SK-N-SH treated with all-trans-retinoic acid at 6 μM for 48 hours (cell line): ENCODE results near the gene KRT7.

ENCODE experiments used
- BACH2 ChIP-seq: fragments of 250-450 bp; sonication (Bioruptor Pico); IDR thresholded peaks from 2 replicates; pipeline ENCODE4 v1.9.0; 2021; ENCODE audit warnings: mild to moderate bottlenecking, borderline replicate concordance
- ISL1 ChIP-seq: fragments of 250-450 bp; sonication (Bioruptor Pico); IDR thresholded peaks from 2 replicates; pipeline ENCODE4 v2.1.2; 2022; ENCODE audit warnings: mild to moderate bottlenecking, moderate library complexity
- OSR1 ChIP-seq: fragments of 250-450 bp; sonication (Bioruptor Pico); IDR thresholded peaks from 2 replicates; pipeline ENCODE4 v1.8.0; 2022; ENCODE audit warnings: moderate library complexity, mild to moderate bottlenecking, inconsistent platforms
- PPARA ChIP-seq: fragments of 250-450 bp; sonication (Bioruptor Pico); IDR thresholded peaks from 2 replicates; pipeline ENCODE4 v1.5.0; 2020; ENCODE audit warnings: mild to moderate bottlenecking, borderline replicate concordance
- RARB ChIP-seq: fragments of 250-450 bp; sonication (Bioruptor Pico); IDR thresholded peaks from 2 replicates; pipeline ENCODE4 v1.8.0; 2021; ENCODE audit warnings: mild to moderate bottlenecking, moderate library complexity
- TCF4 ChIP-seq: fragments of 250-450 bp; sonication (Bioruptor Pico); IDR thresholded peaks from 2 replicates; pipeline ENCODE4 v1.8.0; 2021; ENCODE audit warnings: mild to moderate bottlenecking, moderate library complexity, borderline replicate concordance
- ZFP3 ChIP-seq: fragments of 250-450 bp; sonication (Bioruptor Pico); IDR thresholded peaks from 2 replicates; pipeline ENCODE4 v1.5.0; 2020; ENCODE audit warnings: mild to moderate bottlenecking, moderate library complexity
- ZFP30 ChIP-seq: fragments of 450-650 bp; formaldehyde crosslinking; IDR thresholded peaks from 2 replicates; pipeline ENCODE4 v1.5.0; 2022; ENCODE audit warnings: mild to moderate bottlenecking, moderate library complexity
- ZNF565 ChIP-seq: fragments of 450-650 bp; formaldehyde crosslinking; conservative IDR thresholded peaks from 2 replicates; pipeline ENCODE4 v1.5.0; 2020; ENCODE audit warnings: low read depth, mild to moderate bottlenecking, moderate library complexity
- ZNF70 ChIP-seq: fragments of 450-650 bp; formaldehyde crosslinking; IDR thresholded peaks from 2 replicates; pipeline ENCODE4 v1.5.0; 2020; ENCODE audit warnings: mild to moderate bottlenecking, moderate library complexity
- TF ChIP-seq, protein P1 (sequence below): fragments of 250-450 bp; sonication (Bioruptor Pico); IDR thresholded peaks from 2 replicates; pipeline ENCODE4 v1.5.1; 2021; ENCODE audit warnings: mild to moderate bottlenecking, moderate library complexity
- TF ChIP-seq, protein P2 (sequence below): fragments of 250-450 bp; sonication (Bioruptor Pico); IDR thresholded peaks from 2 replicates; pipeline ENCODE4 v1.8.0; 2020; ENCODE audit warnings: mild to moderate bottlenecking, moderate library complexity, borderline replicate concordance
- TF ChIP-seq, protein P3 (sequence below): fragments of 250-450 bp; sonication (Bioruptor Pico); IDR thresholded peaks from 2 replicates; pipeline ENCODE4 v1.5.0; 2020; ENCODE audit warnings: mild to moderate bottlenecking, moderate library complexity
- TF ChIP-seq, protein P4 (sequence below): fragments of 250-450 bp; sonication (Bioruptor Pico); IDR thresholded peaks from 2 replicates; pipeline ENCODE4 v1.8.0; 2021; ENCODE audit warnings: low read depth, mild to moderate bottlenecking, moderate library complexity, borderline replicate concordance

DNA sequence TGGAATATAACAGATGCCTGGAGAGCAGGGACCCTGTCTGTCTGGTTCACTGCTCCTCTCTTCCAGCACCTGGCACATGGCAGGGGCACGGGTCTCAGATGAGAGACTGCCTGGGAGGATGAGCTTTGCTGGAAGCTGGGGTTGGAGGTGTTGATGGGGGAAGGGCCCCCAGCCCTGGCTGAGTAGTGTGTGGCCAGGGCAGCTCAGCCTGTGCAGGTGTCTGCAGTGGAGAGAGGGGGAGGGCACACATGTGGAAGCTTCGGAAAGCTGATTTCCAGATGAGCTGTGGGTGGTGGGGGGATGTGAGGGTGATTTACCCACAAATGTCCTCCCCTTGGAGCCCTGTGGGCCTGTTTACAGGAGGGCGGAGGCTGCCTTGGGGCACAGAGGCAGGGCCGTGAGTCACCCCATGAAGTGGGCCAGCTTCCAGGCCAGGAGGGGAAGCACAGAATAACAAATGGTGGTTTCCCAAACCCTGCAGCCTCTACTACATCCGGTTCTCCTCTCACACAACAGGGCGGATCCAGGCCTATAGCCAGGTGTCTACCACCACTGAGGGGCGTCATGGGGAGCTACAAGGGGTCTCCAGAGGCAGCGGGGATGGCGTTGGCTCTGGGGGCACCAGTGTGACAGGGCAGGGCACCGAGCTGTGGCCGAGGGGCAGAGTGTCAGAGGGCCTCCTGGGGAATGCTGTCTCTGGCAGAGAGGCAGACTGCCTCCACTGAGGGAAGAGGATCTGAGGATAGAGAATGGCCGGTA is 11.0 kb downstream of the KRT7 start:
- no peak for TF ChIP-seq ZNF70 (CRISPR knock-in tag)
- no peak for TF ChIP-seq ZNF565 (CRISPR knock-in tag)
- peak; percentile 43; the same call in 1 of the 2 replicates for TF ChIP-seq ZFP3 (CRISPR knock-in tag)
- TF ChIP-seq ZFP30 (CRISPR knock-in tag) = no peak
- TF ChIP-seq, protein P1, sequence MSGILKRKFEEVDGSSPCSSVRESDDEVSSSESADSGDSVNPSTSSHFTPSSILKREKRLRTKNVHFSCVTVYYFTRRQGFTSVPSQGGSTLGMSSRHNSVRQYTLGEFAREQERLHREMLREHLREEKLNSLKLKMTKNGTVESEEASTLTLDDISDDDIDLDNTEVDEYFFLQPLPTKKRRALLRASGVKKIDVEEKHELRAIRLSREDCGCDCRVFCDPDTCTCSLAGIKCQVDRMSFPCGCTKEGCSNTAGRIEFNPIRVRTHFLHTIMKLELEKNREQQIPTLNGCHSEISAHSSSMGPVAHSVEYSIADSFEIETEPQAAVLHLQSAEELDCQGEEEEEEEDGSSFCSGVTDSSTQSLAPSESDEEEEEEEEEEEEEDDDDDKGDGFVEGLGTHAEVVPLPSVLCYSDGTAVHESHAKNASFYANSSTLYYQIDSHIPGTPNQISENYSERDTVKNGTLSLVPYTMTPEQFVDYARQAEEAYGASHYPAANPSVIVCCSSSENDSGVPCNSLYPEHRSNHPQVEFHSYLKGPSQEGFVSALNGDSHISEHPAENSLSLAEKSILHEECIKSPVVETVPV (CRISPR knock-in tag) = no peak
- TF ChIP-seq, protein P2, sequence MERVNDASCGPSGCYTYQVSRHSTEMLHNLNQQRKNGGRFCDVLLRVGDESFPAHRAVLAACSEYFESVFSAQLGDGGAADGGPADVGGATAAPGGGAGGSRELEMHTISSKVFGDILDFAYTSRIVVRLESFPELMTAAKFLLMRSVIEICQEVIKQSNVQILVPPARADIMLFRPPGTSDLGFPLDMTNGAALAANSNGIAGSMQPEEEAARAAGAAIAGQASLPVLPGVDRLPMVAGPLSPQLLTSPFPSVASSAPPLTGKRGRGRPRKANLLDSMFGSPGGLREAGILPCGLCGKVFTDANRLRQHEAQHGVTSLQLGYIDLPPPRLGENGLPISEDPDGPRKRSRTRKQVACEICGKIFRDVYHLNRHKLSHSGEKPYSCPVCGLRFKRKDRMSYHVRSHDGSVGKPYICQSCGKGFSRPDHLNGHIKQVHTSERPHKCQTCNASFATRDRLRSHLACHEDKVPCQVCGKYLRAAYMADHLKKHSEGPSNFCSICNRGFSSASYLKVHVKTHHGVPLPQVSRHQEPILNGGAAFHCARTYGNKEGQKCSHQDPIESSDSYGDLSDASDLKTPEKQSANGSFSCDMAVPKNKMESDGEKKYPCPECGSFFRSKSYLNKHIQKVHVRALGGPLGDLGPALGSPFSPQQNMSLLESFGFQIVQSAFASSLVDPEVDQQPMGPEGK (CRISPR knock-in tag) = no peak
- TF ChIP-seq TCF4 (CRISPR knock-in tag) = no peak
- TF ChIP-seq OSR1 = no peak
- no peak for TF ChIP-seq BACH2 (CRISPR knock-in tag)
- TF ChIP-seq, protein P3, sequence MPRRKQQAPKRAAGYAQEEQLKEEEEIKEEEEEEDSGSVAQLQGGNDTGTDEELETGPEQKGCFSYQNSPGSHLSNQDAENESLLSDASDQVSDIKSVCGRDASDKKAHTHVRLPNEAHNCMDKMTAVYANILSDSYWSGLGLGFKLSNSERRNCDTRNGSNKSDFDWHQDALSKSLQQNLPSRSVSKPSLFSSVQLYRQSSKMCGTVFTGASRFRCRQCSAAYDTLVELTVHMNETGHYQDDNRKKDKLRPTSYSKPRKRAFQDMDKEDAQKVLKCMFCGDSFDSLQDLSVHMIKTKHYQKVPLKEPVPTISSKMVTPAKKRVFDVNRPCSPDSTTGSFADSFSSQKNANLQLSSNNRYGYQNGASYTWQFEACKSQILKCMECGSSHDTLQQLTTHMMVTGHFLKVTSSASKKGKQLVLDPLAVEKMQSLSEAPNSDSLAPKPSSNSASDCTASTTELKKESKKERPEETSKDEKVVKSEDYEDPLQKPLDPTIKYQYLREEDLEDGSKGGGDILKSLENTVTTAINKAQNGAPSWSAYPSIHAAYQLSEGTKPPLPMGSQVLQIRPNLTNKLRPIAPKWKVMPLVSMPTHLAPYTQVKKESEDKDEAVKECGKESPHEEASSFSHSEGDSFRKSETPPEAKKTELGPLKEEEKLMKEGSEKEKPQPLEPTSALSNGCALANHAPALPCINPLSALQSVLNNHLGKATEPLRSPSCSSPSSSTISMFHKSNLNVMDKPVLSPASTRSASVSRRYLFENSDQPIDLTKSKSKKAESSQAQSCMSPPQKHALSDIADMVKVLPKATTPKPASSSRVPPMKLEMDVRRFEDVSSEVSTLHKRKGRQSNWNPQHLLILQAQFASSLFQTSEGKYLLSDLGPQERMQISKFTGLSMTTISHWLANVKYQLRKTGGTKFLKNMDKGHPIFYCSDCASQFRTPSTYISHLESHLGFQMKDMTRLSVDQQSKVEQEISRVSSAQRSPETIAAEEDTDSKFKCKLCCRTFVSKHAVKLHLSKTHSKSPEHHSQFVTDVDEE (CRISPR knock-in tag) = no peak
- TF ChIP-seq RARB (CRISPR knock-in tag) = no peak
- no peak for TF ChIP-seq PPARA (CRISPR knock-in tag)
- TF ChIP-seq ISL1 (CRISPR knock-in tag) = no peak
- TF ChIP-seq, protein P4, sequence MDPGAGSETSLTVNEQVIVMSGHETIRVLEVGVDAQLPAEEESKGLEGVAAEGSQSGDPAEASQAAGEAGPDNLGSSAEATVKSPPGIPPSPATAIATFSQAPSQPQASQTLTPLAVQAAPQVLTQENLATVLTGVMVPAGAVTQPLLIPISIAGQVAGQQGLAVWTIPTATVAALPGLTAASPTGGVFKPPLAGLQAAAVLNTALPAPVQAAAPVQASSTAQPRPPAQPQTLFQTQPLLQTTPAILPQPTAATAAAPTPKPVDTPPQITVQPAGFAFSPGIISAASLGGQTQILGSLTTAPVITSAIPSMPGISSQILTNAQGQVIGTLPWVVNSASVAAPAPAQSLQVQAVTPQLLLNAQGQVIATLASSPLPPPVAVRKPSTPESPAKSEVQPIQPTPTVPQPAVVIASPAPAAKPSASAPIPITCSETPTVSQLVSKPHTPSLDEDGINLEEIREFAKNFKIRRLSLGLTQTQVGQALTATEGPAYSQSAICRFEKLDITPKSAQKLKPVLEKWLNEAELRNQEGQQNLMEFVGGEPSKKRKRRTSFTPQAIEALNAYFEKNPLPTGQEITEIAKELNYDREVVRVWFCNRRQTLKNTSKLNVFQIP (CRISPR knock-in tag) = no peak
